Esophagus (tissue), 2 donors: ENCODE results near the gene LDHAL6B. TPM values are rescaled to one million over a fixed set of nuclear protein-coding genes. Genes with fewer than 3 reads are reported as not detected.

Experiments
- H3K27ac ChIP-seq, 2 donors: one replicate each; pipeline ENCODE4 v1.5.1; 2013; ENCODE audit warnings: low read depth in 2 of 2, mild to moderate bottlenecking in 2 of 2, inconsistent platforms in 1 of 2, low read length in 1 of 2, moderate library complexity in 1 of 2
- H3K27me3 ChIP-seq, 2 donors: one replicate each; pipeline ENCODE4 v1.6.1; 2013; ENCODE audit warnings: low read length in 2 of 2, control low read depth in 1 of 2, mild to moderate bottlenecking in 1 of 2; ENCODE audit not compliant: insufficient read depth in 2 of 2, control insufficient read depth in 1 of 2
- H3K36me3 ChIP-seq, 2 donors: one replicate each; pipeline ENCODE4 v1.6.1; 2013; ENCODE audit warnings: low read length in 1 of 2; ENCODE audit not compliant: control insufficient read depth in 2 of 2, insufficient read depth in 2 of 2
- H3K4me1 ChIP-seq, 2 donors: one replicate each; pipeline ENCODE4 v1.6.1; 2013; ENCODE audit warnings: low read length in 1 of 2; ENCODE audit not compliant: control insufficient read depth in 2 of 2, insufficient read depth in 2 of 2
- H3K4me3 ChIP-seq, 2 donors: one replicate each; pipeline ENCODE4 v1.5.1; 2013; ENCODE audit warnings: low read length in 2 of 2, mild to moderate bottlenecking in 2 of 2, low read depth in 1 of 2, moderate library complexity in 1 of 2
- H3K9me3 ChIP-seq, 2 donors: one replicate each; pipeline ENCODE4 v1.6.1; 2013; ENCODE audit warnings: mild to moderate bottlenecking in 2 of 2, low read depth in 1 of 2, low read length in 1 of 2, moderate library complexity in 1 of 2; ENCODE audit not compliant: control insufficient read depth in 2 of 2, insufficient read depth in 1 of 2
- WGBS, 2 donors: extraction: QIAGEN DNeasy Blood & Tissue Kit; methylation state at CpG; one replicate each; pipeline ENCODE4 v1.1.7; 2013; 5-methylcytosine and 5-hydroxymethylcytosine counted together
- polyA plus RNA-seq, 2 donors: library from polyadenylated mRNA; stranded (reverse); fragments of 200-250 nt; gene quantifications; one replicate each; pipeline ENCODE4 v1.2.3, GENCODE V29; 2013
- donor health status: healthy with polysubstance abuse.
- donor health status: Bipolar disorder and iron deficiency.

LDHAL6B gene
- polyA plus RNA-seq, 2 donors, result not detected

DNA sequence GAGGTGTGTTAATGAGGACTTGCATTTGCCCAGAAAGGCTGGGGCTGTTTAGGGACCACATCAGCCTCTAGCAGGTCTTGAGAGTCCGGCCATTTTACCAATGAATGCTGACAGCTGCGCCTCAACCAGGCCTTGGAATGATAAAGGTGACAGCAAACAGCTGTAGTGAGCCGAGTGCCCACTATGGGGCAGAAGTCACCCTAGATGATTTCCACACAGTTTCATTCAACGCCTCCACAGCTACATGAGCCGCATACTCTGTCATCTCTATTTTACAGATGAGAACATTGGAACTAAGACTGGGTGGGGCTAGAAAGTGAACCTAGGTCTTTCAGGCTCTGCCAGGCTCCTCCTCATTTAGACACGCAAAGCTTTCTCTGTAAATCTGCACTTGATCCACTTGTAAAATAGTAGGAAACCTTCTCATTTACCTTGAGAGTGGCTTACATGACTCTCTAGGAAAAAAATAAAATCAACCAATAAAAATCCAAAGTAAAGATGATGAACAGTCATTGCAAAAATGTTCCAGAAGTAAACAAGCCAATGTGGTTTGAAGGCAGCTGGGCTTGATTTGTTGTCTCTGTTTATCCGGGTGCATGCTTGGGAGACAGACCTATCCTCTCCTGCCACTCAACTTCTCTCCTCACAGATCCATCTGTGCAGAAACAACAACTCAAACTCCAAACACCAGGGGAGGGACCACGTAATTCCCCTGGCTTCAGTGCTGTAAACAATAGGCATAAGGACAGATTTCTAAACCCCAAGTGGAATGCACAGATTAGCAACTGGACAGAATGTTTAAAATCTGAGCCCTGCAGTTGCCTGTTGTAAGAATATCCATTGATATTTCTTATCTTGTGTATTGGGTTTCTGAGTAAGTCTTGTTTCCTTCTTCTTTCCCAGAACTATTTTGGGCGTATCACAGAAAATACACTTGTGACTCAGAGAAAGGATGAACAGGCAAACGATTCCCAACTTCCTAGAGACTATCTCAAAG is 31.5 kb upstream of the LDHAL6B start:
- Histone ChIP-seq H3K4me1 (peaks cover 0 to 3% of the 10 kb centered on the region in 2 donors), H3K27me3 (no peaks in the 10 kb centered on the region), H3K36me3 (peaks cover 0 to 5% of the 10 kb centered on the region in 2 donors), H3K27ac (peak overlapping the region; percentile 66 to 84), H3K9me3 (no peaks in the 10 kb centered on the region), H3K4me3 (no peak overlapping the region)
- WGBS, 2 donors, result 37 to 42% methylated on average over 10 of the region's 10 CpGs

DNA sequence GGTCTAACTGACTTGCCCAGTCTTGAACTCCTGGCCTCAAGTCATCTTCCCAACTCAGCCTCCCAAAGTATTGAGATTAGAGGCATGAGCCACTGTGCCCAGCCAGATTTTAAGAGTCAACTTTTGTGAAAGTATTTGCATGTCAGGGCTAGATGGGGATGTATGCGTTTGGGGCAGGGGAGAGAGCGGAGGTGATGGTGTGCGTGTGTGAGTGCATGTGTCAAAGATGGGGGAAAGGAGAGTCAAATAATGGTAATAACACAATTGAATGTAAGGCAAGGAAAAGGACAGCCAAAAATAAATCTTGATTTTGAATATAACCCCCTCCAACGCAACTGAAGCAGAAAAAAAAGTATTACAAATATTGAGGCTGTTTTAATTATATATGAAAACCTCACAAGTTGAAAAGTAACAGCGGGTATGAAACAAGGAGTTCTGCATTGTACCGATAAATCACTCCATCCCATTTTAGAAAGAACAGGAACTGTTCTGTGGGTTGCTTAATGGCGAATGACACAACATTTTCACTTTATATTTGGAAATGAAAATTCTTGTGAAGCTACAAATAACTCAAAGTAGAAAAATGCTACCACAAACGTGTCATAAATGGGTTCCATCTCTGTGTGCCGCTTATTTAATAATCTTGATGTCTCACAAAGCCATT is 29.9 kb upstream of the LDHAL6B start:
- 81 to 88% methylated on average over 9 of the region's 9 CpGs for WGBS, 2 donors
- Histone ChIP-seq H3K4me1 (no peaks in the 10 kb centered on the region), H3K9me3 (no peaks in the 10 kb centered on the region), H3K27me3 (no peaks in the 10 kb centered on the region), H3K36me3 (peaks cover 0 to 5% of the 10 kb centered on the region in 2 donors), H3K27ac (no peak overlapping the region), H3K4me3 (no peak overlapping the region)

DNA sequence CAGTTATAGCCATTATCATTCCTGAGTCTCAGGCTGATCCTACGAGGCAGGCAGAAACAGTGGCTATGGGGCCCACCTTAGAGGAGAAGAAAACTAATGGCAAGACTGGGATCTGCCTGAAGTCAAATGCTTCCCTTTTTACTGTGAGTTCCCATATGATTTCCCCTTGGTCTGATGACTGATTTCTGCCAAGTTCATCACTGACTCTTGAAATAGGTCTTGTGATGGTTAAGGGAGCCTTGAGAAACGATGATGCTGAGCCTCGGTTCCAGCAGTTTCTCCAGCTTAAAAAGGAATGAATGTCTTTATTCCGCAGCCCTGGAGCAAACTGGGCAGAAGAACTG is 29.4 kb upstream of the LDHAL6B start:
- no peaks in the 10 kb centered on the region for H3K9me3 ChIP-seq
- no peak overlapping the region for H3K27ac ChIP-seq
- H3K36me3 ChIP-seq, result peaks cover under 1 to 5% of the 10 kb centered on the region in 2 donors
- WGBS, 2 donors, result 86 to 92% methylated on average over 4 of the region's 4 CpGs
- no peak overlapping the region for H3K4me3 ChIP-seq
- no peaks in the 10 kb centered on the region for H3K27me3 ChIP-seq
- no peaks in the 10 kb centered on the region for H3K4me1 ChIP-seq

DNA sequence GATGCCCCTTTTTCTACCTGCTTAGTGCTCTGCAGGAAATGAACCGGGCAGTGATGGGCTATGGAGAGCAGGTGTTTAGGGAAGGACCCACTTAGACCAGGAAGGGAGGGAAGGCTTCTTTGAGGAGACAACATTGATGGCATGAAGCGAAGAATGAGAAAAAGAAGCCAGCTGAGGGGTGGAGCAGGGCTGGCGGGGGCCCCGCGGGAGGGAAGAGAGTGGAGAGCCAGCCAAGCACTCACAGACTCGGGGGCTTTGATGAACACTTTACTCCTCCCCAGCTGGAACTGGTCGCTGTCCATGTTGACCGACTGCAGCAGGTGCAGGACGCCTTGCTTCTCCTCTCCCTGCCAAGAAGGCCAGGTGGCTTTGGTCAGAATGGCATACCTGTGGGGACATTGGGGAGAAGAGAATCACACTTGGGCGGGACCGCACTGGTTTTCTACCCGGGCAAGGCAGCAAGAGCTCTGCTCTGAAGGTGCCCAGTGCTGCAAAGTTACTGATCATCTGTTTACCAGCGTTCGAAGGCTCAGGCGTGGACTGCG is 28.4 kb upstream of the LDHAL6B start:
- Histone ChIP-seq H3K4me1 (no peaks in the 10 kb centered on the region), H3K9me3 (no peaks in the 10 kb centered on the region), H3K27ac (no peak overlapping the region), H3K27me3 (no peaks in the 10 kb centered on the region), H3K4me3 (no peak overlapping the region), H3K36me3 (peaks cover 3 to 5% of the 10 kb centered on the region in 2 donors)
- 94 to 97% methylated on average over 16 of the region's 16 CpGs for WGBS, 2 donors

GRCh38 chr15:59179717-59180116 is 26.9 kb upstream of the LDHAL6B start:
- H3K9me3 ChIP-seq, result no peaks in the 10 kb centered on the region
- WGBS, 2 donors, result 69 to 84% methylated on average over 5 of the region's 5 CpGs
- no peaks in the 10 kb centered on the region for H3K4me1 ChIP-seq
- H3K27ac ChIP-seq, result no peak overlapping the region
- no peak overlapping the region for H3K4me3 ChIP-seq
- peaks cover 3 to 8% of the 10 kb centered on the region in 2 donors for H3K36me3 ChIP-seq
- no peaks in the 10 kb centered on the region for H3K27me3 ChIP-seq

- Histone ChIP-seq H3K27ac (no peak overlapping the region), H3K4me3 (no peak overlapping the region), H3K27me3 (no peaks in the 10 kb centered on the region), H3K9me3 (no peaks in the 10 kb centered on the region), H3K4me1 (no peaks in the 10 kb centered on the region), H3K36me3 (peaks cover 3 to 8% of the 10 kb centered on the region in 2 donors)
- 69 to 78% methylated on average over 5 of the region's 5 CpGs for WGBS, 2 donors
Measured at GRCh38 chr15:59180945-59181600, 25.6 kb upstream of the LDHAL6B start.

DNA sequence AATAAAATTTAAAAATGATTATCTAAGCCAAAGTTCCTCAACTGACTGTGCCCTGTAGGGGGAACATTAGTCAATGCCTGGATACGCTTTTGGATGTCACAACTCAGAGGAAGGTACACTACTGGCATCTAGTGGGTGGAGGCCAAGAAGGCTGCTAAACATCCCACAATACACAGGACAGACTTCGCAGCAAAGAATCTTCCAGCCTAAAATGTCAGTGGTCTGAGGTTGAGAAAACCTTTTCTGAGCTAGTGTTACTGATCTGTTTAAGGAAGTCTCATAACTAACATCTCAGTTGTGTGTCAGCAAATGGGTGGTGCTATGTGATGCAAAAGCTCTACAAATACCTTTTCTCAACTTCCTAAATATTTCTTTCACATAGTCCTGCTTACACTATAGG is 20.9 kb upstream of the LDHAL6B start:
- Histone ChIP-seq H3K27ac (no peak overlapping the region), H3K36me3 (peaks cover 3 to 6% of the 10 kb centered on the region in 2 donors), H3K4me1 (no peaks in the 10 kb centered on the region), H3K9me3 (no peaks in the 10 kb centered on the region), H3K27me3 (no peaks in the 10 kb centered on the region), H3K4me3 (no peak overlapping the region)
- 69 to 70% methylated on average over 2 of the region's 2 CpGs for WGBS, 2 donors

DNA sequence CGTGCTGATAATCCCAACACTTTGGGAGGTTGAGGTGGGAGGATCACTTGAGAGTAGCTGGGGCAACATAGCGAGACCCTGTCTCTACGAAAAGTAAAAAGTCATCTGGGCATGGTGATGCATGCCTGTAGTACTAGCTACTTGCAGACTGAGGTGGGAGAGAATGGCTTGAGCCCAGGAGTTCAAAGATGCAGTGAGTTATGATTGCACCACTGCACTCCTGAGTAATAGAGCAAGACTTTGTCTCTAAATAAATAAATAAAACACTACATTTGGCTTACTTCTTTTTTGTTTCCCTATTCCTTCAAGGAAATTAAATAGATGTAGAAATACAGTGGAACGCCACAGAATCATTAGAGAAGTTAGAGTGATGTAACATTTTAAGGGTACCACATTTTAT is 20.1 kb upstream of the LDHAL6B start:
- Histone ChIP-seq H3K27me3 (no peaks in the 10 kb centered on the region), H3K27ac (no peak overlapping the region), H3K4me3 (no peak overlapping the region), H3K36me3 (peaks cover 3 to 6% of the 10 kb centered on the region in 2 donors), H3K4me1 (no peaks in the 10 kb centered on the region), H3K9me3 (no peaks in the 10 kb centered on the region)
- WGBS, 2 donors, result 91 to 94% methylated on average over 4 of the region's 4 CpGs

- H3K27ac ChIP-seq, result no peak overlapping the region
- no peaks in the 10 kb centered on the region for H3K9me3 ChIP-seq
- 91 to 95% methylated on average over 5 of the region's 5 CpGs for WGBS, 2 donors
- no peak overlapping the region for H3K4me3 ChIP-seq
- no peaks in the 10 kb centered on the region for H3K27me3 ChIP-seq
- H3K36me3 ChIP-seq, result peaks cover 0 to 10% of the 10 kb centered on the region in 2 donors
- H3K4me1 ChIP-seq, result peaks cover 0 to 3% of the 10 kb centered on the region in 2 donors
Measured at GRCh38 chr15:59189241-59189640, 17.4 kb upstream of the LDHAL6B start.
